Activated naive CD8-positive, alpha-beta T cell treated with anti-CD3 and anti-CD28 coated beads for 36 hours (primary cell): ENCODE measurements around the gene DNAH10. TPM values are rescaled to one million over a fixed set of nuclear protein-coding genes. Genes with fewer than 3 reads are reported as not detected.

Experiments used
- total RNA-seq, 2 experiments: library from RNA; stranded (reverse); gene quantifications; one replicate each; pipeline ENCODE4 v1.2.3, GENCODE V29; 2021

The DNAH10 gene
- total RNA-seq, 2 experiments from 2014 or later: 0.06 to 0.22 TPM

Other genes starting within 250 kb of the DNAH10 start
- 1 to 10 TPM; 1.4 to 1.6 TPM for gene RILPL1, start 228.6 kb upstream of the DNAH10 start, total RNA-seq
- 100 to 1,000 TPM; 177 to 180 TPM for gene TMED2, start 177.7 kb upstream of the DNAH10 start, total RNA-seq
- 10 to 100 TPM; 55.3 to 56.7 TPM for gene DDX55, start 160.2 kb upstream of the DNAH10 start, total RNA-seq
- gene EIF2B1, start 128.6 kb upstream of the DNAH10 start, total RNA-seq: 10 to 100 TPM; 89.8 to 93.5 TPM
- 10 to 100 TPM; 95.9 TPM for gene GTF2H3, start 128.5 kb upstream of the DNAH10 start, total RNA-seq
- 1 to 10 TPM; 3.3 to 3.6 TPM for gene TCTN2, start 91.2 kb upstream of the DNAH10 start, total RNA-seq
- 10 to 100 TPM; 49.5 to 54.3 TPM for gene ATP6V0A2, start 49.9 kb upstream of the DNAH10 start, total RNA-seq
- gene CCDC92, start 210.5 kb downstream of the DNAH10 start, total RNA-seq: 1 to 10 TPM; 4.8 to 5.0 TPM
- 10 to 100 TPM; 54.4 to 56.8 TPM for gene ZNF664, start 210.9 kb downstream of the DNAH10 start, total RNA-seq